Measurements from ENCODE around the gene USP37. TPM values are rescaled to one million over a fixed set of nuclear protein-coding genes. Genes with fewer than 3 reads are reported as not detected.

Gene USP37
- total RNA-seq, 3 donors from 2014 or later: 11.5 to 14.3 (median 11.6) TPM

DNA sequence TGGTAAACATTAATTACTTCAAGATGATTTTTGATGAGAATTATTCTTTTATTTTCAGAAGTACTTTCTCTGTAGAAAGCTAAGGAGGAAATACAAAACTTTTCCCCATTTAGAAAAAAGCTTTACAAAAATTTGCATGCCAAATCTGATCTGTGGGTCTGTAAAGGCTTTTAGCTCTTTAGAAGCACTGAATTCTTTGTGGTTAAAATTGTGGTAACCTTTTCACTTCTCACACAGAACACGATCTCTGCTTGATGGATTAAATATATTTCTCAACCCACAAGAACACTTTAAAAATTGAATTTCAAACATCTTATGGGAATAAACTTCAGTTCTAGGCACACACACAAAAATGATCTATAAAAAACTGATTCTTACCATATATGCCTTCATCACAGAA lies 85.5 kb downstream of the USP37 start:
- ATAC-seq (no peak), DNase-seq (no peak)
- H3K4me3 ChIP-seq: no peak overlapping the region
- intact Hi-C loops (cut with DNase I, micrococcal nuclease): no loop called here
- TF ChIP-seq, protein P1, sequence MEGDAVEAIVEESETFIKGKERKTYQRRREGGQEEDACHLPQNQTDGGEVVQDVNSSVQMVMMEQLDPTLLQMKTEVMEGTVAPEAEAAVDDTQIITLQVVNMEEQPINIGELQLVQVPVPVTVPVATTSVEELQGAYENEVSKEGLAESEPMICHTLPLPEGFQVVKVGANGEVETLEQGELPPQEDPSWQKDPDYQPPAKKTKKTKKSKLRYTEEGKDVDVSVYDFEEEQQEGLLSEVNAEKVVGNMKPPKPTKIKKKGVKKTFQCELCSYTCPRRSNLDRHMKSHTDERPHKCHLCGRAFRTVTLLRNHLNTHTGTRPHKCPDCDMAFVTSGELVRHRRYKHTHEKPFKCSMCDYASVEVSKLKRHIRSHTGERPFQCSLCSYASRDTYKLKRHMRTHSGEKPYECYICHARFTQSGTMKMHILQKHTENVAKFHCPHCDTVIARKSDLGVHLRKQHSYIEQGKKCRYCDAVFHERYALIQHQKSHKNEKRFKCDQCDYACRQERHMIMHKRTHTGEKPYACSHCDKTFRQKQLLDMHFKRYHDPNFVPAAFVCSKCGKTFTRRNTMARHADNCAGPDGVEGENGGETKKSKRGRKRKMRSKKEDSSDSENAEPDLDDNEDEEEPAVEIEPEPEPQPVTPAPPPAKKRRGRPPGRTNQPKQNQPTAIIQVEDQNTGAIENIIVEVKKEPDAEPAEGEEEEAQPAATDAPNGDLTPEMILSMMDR (IDR thresholded peaks at IDR 0.05): no peak
- no peaks in the 10 kb centered on the region for H3K4me1 ChIP-seq (ENCODE audit: low read depth)
- peaks cover 6% of the 10 kb centered on the region for H3K36me3 ChIP-seq (ENCODE audit: low read depth)
- no peaks in the 10 kb centered on the region for H3K9me3 ChIP-seq

DNA sequence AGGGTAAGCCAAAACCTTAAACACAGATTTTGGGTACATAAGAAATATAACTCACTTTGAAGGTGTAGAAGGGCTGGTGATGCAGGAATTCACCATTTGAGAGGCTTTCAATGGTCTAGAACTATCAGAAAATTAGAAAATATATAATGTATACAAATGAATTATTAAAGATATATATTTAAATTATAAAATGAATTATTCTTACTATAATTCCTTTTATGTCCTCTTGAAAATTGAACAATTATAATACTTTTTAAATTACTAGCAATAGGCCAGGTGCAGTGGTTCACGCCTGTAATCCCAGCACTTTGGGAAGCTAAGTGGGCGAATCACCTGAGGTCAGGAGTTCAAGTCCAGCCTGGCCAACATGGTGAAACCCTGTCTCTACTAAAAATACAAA lies 88.6 kb downstream of the USP37 start:
- Histone ChIP-seq H3K4me1 (ENCODE audit: low read depth) (no peaks in the 10 kb centered on the region), H3K36me3 (ENCODE audit: low read depth) (peaks cover 6% of the 10 kb centered on the region), H3K4me3 (no peak overlapping the region), H3K9me3 (no peaks in the 10 kb centered on the region)
- TF ChIP-seq, protein P1 (IDR thresholded peaks at IDR 0.05): no peak
- intact Hi-C loops (cut with DNase I, micrococcal nuclease): no loop called here
- no peak for ATAC-seq
- no peak for DNase-seq

DNA sequence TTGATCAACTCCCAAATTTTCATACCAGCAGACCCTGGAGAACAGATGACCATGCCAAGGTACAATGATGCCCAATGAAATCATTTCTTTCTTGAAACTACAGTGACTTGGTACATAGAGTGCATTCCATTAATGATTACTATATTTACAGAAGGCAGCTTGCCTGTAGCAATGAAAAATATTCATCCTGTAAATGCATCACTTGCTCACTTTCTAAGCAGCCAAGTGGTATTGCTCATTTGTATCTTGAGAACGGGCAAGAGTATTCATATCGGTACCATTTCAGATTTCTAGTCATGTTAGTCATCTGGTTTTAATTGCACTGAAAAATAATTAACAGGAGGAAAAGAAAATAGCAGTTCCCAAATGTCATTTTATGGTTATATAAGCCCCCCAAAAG lies 89.6 kb downstream of the USP37 start:
- no peak overlapping the region for H3K4me3 ChIP-seq
- H3K9me3 ChIP-seq: no peaks in the 10 kb centered on the region
- intact Hi-C loops (cut with DNase I, micrococcal nuclease): no loop called here
- ATAC-seq (no peak), DNase-seq (no peak)
- H3K36me3 ChIP-seq (ENCODE audit: low read depth): peaks cover 6% of the 10 kb centered on the region
- H3K4me1 ChIP-seq (ENCODE audit: low read depth): no peaks in the 10 kb centered on the region
- TF ChIP-seq, protein P1 (IDR thresholded peaks at IDR 0.05): no peak

DNA sequence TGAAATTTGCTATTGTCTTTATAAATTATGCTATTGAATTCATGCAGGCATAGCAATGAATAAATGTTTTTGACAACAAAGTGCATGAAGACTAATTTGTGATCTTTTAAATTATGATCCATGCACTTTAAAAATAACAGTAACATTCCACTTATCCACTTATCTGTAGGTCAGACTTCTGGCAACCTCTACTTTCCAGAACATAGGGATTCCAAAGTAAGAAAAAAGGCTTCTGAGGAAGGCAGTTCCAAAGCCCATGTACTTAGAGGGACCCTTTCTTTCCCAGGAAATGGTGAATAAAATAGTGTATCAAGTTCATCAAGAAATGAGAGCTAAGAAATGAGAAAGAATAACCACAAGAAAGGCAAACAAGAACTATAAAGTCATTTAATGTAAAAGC lies 90.9 kb downstream of the USP37 start:
- ATAC-seq: no peak
- Histone ChIP-seq H3K4me3 (no peak overlapping the region), H3K9me3 (no peaks in the 10 kb centered on the region), H3K4me1 (ENCODE audit: low read depth) (no peaks in the 10 kb centered on the region), H3K36me3 (ENCODE audit: low read depth) (peaks cover 6% of the 10 kb centered on the region)
- intact Hi-C loops (cut with DNase I, micrococcal nuclease): no loop called here
- TF ChIP-seq, protein P1 (IDR thresholded peaks at IDR 0.05): no peak
- no peak for DNase-seq

DNA sequence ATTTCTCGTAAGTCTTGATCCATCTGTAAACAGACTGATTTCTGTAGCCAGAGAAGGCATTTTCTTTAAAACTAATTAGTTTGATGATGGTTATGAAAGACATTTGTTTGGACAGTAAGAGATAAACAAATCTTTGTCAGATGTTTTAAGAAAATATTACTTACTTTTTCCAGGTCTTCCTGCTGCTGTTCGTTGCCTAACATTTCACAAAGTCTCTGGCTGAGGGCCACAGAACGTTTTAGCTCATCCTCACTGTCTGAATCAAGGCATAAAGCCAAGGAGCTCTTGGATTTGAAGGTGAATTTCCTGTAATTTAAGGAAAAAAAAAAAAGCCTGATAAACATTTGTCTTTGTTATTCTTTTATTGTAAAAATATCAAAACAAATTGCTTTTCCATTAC lies 91.5 kb downstream of the USP37 start:
- ATAC-seq (no peak), DNase-seq (peak in 1 of 3 donors; percentile 14)
- no peaks in the 10 kb centered on the region for H3K9me3 ChIP-seq
- H3K4me3 ChIP-seq: no peak overlapping the region
- TF ChIP-seq, protein P1 (IDR thresholded peaks at IDR 0.05): no peak
- intact Hi-C loops (cut with DNase I, micrococcal nuclease): no loop called here
- H3K4me1 ChIP-seq (ENCODE audit: low read depth): no peaks in the 10 kb centered on the region
- peaks cover 6% of the 10 kb centered on the region for H3K36me3 ChIP-seq (ENCODE audit: low read depth)

DNA sequence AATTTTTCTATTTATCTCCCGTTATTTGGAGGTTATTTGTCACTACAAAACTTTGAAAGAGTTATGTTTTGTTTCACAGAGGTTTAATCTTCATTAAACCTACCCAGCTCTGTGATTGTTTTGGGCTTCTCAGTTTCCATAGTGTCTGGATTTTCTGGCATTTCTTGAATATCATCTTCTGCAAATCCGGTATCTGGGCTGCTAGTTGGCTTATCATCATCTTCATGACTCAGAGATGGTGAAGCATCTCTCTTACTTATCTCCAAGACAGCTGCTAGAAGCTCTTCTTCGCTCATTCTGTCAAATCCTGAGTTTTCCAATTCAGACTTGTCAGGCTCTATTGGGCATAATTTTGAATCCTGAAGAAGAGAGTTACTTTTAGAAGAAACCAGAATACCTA lies 93.6 kb downstream of the USP37 start:
- Histone ChIP-seq H3K4me1 (ENCODE audit: low read depth) (no peaks in the 10 kb centered on the region), H3K4me3 (no peak overlapping the region), H3K36me3 (ENCODE audit: low read depth) (no peaks in the 10 kb centered on the region), H3K9me3 (no peaks in the 10 kb centered on the region)
- intact Hi-C loops (cut with DNase I, micrococcal nuclease): no loop called here
- no peak for ATAC-seq
- TF ChIP-seq, protein P1 (IDR thresholded peaks at IDR 0.05): no peak
- DNase-seq: no peak
